Measurements from ENCODE around the gene LAPTM4A.

DNA sequence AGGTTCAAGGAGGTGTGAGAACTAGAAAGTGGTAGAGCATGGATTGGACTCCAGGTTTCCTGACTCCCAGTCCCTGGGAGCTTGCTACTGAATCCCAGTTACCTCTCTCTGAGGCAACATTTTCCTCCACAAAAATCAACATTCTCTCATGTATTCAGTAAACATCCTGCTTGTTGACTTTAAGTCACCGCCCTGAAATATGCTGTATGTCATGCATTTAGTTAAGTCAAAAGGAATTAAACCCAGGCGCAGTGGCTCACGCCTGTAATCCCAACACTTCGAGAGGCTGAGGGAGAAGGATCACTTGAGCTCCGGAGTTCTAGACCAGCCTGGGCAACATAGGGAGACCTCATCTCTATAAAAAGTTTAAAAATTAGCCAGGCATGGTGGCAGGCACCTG lies 42.7 kb downstream of the LAPTM4A start:
- TF ChIP-seq, protein P1, sequence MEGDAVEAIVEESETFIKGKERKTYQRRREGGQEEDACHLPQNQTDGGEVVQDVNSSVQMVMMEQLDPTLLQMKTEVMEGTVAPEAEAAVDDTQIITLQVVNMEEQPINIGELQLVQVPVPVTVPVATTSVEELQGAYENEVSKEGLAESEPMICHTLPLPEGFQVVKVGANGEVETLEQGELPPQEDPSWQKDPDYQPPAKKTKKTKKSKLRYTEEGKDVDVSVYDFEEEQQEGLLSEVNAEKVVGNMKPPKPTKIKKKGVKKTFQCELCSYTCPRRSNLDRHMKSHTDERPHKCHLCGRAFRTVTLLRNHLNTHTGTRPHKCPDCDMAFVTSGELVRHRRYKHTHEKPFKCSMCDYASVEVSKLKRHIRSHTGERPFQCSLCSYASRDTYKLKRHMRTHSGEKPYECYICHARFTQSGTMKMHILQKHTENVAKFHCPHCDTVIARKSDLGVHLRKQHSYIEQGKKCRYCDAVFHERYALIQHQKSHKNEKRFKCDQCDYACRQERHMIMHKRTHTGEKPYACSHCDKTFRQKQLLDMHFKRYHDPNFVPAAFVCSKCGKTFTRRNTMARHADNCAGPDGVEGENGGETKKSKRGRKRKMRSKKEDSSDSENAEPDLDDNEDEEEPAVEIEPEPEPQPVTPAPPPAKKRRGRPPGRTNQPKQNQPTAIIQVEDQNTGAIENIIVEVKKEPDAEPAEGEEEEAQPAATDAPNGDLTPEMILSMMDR (IDR thresholded peaks at IDR 0.05): no peak
- no peak for TF ChIP-seq ZFX (IDR thresholded peaks at IDR 0.05; ENCODE audit: borderline replicate concordance)
